NT2/D1 (cell line): ENCODE results near the gene TMEM62.
"Not testable (repeated sequence)": the region's sequence is repeated elsewhere in the genome, so short reads cannot be mapped to it uniquely, and the experiment has no call there.

Experiments used
- DNase-seq: peaks from one replicate; pipeline ENCODE4 v3.0.0-alpha.2; 2011; ENCODE audit warnings: low read depth, low spot score
- H3K27me3 ChIP-seq: 2 replicates; pipeline ENCODE4 v1.6.0; 2011; ENCODE audit warnings: mild to moderate bottlenecking; ENCODE audit not compliant: insufficient read length, insufficient read depth
- H3K36me3 ChIP-seq: 2 replicates; pipeline ENCODE4 v1.6.1; 2011; ENCODE audit warnings: mild to moderate bottlenecking, low read length, mixed read lengths; ENCODE audit not compliant: insufficient read depth, insufficient read length
- H3K4me1 ChIP-seq: 2 replicates; pipeline ENCODE4 v1.5.1; 2011; ENCODE audit not compliant: insufficient read depth, insufficient read length
- H3K4me3 ChIP-seq: 2 replicates; pipeline ENCODE4 v1.5.1; 2011; ENCODE audit warnings: low read depth; ENCODE audit not compliant: insufficient read length
- H3K9ac ChIP-seq: 2 replicates; pipeline ENCODE4 v1.6.0; 2011; ENCODE audit warnings: low read depth; ENCODE audit not compliant: insufficient read length
- H3K9me3 ChIP-seq: 2 replicates; pipeline ENCODE4 v1.5.1; 2011; ENCODE audit warnings: mild to moderate bottlenecking, low read length; ENCODE audit not compliant: insufficient read depth
- SUZ12 ChIP-seq: IDR thresholded peaks from 2 replicates; pipeline ENCODE4 v1.6.1; 2011; ENCODE audit not compliant: insufficient read length, insufficient read depth; ENCODE audit errors: extremely low read depth
- YY1 ChIP-seq: IDR thresholded peaks from 2 replicates; pipeline ENCODE4 v1.6.1; 2011; ENCODE audit not compliant: insufficient read length, insufficient read depth
- ZNF274 ChIP-seq: IDR thresholded peaks from 2 replicates; pipeline ENCODE4 v1.6.1; 2011; ENCODE audit warnings: mild to moderate bottlenecking, low read depth, low read length

Gene TMEM62

GRCh38 chr15:43153269-43153668 is 19.9 kb downstream of the TMEM62 start:
- no peaks in the 10 kb centered on the region for H3K27me3 ChIP-seq
- DNase-seq: no peak
- no peaks in the 10 kb centered on the region for H3K9me3 ChIP-seq
- no peak overlapping the region for H3K9ac ChIP-seq
- H3K4me3 ChIP-seq: no peak overlapping the region
- no peaks in the 10 kb centered on the region for H3K36me3 ChIP-seq
- TF ChIP-seq SUZ12: no peak
- no peak for TF ChIP-seq YY1
- TF ChIP-seq ZNF274: no peak
- no peaks in the 10 kb centered on the region for H3K4me1 ChIP-seq

- Histone ChIP-seq H3K27me3 (no peaks in the 10 kb centered on the region), H3K4me3 (no peak overlapping the region), H3K36me3 (no peaks in the 10 kb centered on the region), H3K4me1 (no peaks in the 10 kb centered on the region), H3K9me3 (no peaks in the 10 kb centered on the region), H3K9ac (no peak overlapping the region)
- TF ChIP-seq ZNF274: no peak
- DNase-seq: no peak
Measured at GRCh38 chr15:43165801-43166325, 32.5 kb downstream of the TMEM62 start.

- H3K9ac ChIP-seq, H3K27me3 ChIP-seq, H3K36me3 ChIP-seq, H3K4me3 ChIP-seq, DNase-seq, H3K4me1 ChIP-seq, H3K9me3 ChIP-seq: not testable (repeated sequence)
Measured at GRCh38 chr15:43167261-43167660, 33.9 kb downstream of the TMEM62 start.

GRCh38 chr15:43168192-43169107 is 35.1 kb downstream of the TMEM62 start:
- no peaks in the 10 kb centered on the region for H3K27me3 ChIP-seq
- peaks cover 9% of the 10 kb centered on the region for H3K9me3 ChIP-seq
- H3K4me3 ChIP-seq: no peak overlapping the region
- H3K9ac ChIP-seq: no peak overlapping the region
- H3K4me1 ChIP-seq: no peaks in the 10 kb centered on the region
- no peak for DNase-seq
- H3K36me3 ChIP-seq: no peaks in the 10 kb centered on the region
- TF ChIP-seq YY1 (no peak), ZNF274 (no peak), SUZ12 (no peak)

GRCh38 chr15:43169888-43170287 is 36.5 kb downstream of the TMEM62 start:
- Histone ChIP-seq H3K9me3 (peaks cover 14% of the 10 kb centered on the region), H3K4me3 (no peak overlapping the region), H3K9ac (no peak overlapping the region), H3K36me3 (no peaks in the 10 kb centered on the region), H3K27me3 (no peaks in the 10 kb centered on the region), H3K4me1 (no peaks in the 10 kb centered on the region)
- TF ChIP-seq YY1 (no peak), SUZ12 (no peak), ZNF274 (no peak)
- no peak for DNase-seq

- peaks cover 26% of the 10 kb centered on the region for H3K9me3 ChIP-seq
- not testable (repeated sequence) for DNase-seq
Measured at GRCh38 chr15:43175656-43176309, 42.4 kb downstream of the TMEM62 start.

GRCh38 chr15:43177147-43177546 is 43.8 kb downstream of the TMEM62 start:
- H3K9ac ChIP-seq, H3K27me3 ChIP-seq, H3K4me3 ChIP-seq, DNase-seq, H3K36me3 ChIP-seq, H3K4me1 ChIP-seq: not testable (repeated sequence)
- peaks cover 22% of the 10 kb centered on the region for H3K9me3 ChIP-seq

More at GRCh38 chr15:43175656-43176309, 42.4 kb downstream of the TMEM62 start:
- not testable (repeated sequence) for H3K4me1 ChIP-seq, H3K9ac ChIP-seq, H3K27me3 ChIP-seq, H3K36me3 ChIP-seq, H3K4me3 ChIP-seq

- TF ChIP-seq YY1 (no peak), SUZ12 (no peak), ZNF274 (no peak)
- peaks cover 6% of the 10 kb centered on the region for H3K4me1 ChIP-seq
- H3K4me3 ChIP-seq: no peak overlapping the region
- H3K9me3 ChIP-seq: no peaks in the 10 kb centered on the region
- H3K9ac ChIP-seq: no peak overlapping the region
- no peak for DNase-seq
- H3K36me3 ChIP-seq: peaks cover 4% of the 10 kb centered on the region
- H3K27me3 ChIP-seq: no peaks in the 10 kb centered on the region
Measured at GRCh38 chr15:43183270-43183669, 49.9 kb downstream of the TMEM62 start.
